Liver (tissue), 9 donors: ENCODE measurements around the gene UNC13D. TPM values are rescaled to one million over a fixed set of nuclear protein-coding genes. Genes with fewer than 3 reads are reported as not detected.
"Not testable (repeated sequence)": the region's sequence is repeated elsewhere in the genome, so short reads cannot be mapped to it uniquely, and the experiment has no call there.

Experiments
- DNase-seq: peaks from one replicate; pipeline ENCODE4 v3.0.0-alpha.2; 2017; ENCODE audit warnings: low spot score
- H3K27ac ChIP-seq, 2 donors: one replicate each; pipeline ENCODE4 v1.7.0; 2013; ENCODE audit warnings: inconsistent platforms in 2 of 2, low read length in 2 of 2, control low read depth in 1 of 2, low read depth in 1 of 2, mild to moderate bottlenecking in 1 of 2
- H3K27me3 ChIP-seq, 4 donors: one replicate each; pipeline versions ENCODE4 v1.6.1 to v1.7.0; 2013; ENCODE audit warnings: low read length in 3 of 4, inconsistent platforms in 1 of 4, mild to moderate bottlenecking in 1 of 4, moderate library complexity in 1 of 4; ENCODE audit not compliant: control insufficient read depth in 4 of 4, insufficient read depth in 4 of 4
- H3K36me3 ChIP-seq, 4 donors: one replicate each; pipeline versions ENCODE4 v1.6.1 to v1.7.0; 2013; ENCODE audit warnings: low read length in 3 of 4, mild to moderate bottlenecking in 3 of 4, low read depth in 1 of 4, moderate library complexity in 1 of 4; ENCODE audit not compliant: control insufficient read depth in 4 of 4, insufficient read depth in 3 of 4
- H3K4me1 ChIP-seq, 4 donors: one replicate each; pipeline versions ENCODE4 v1.6.1 to v1.7.0; 2013; ENCODE audit warnings: low read length in 3 of 4, mild to moderate bottlenecking in 3 of 4, moderate library complexity in 1 of 4; ENCODE audit not compliant: control insufficient read depth in 4 of 4, insufficient read depth in 4 of 4
- H3K4me3 ChIP-seq, 3 donors: one replicate each; pipeline versions ENCODE4 v1.6.1 to v1.7.0; 2013; ENCODE audit warnings: low read length in 3 of 3, control low read depth in 1 of 3, low read depth in 1 of 3, mild to moderate bottlenecking in 1 of 3
- H3K9ac ChIP-seq, 2 donors: one replicate each; pipeline ENCODE4 v1.7.0; 2013; ENCODE audit warnings: low read length in 2 of 2, mild to moderate bottlenecking in 2 of 2, moderate library complexity in 2 of 2, control low read depth in 1 of 2, low read depth in 1 of 2
- H3K9me3 ChIP-seq, 4 donors: one replicate each; pipeline versions ENCODE4 v1.6.1 to v1.7.0; 2013; ENCODE audit warnings: low read length in 3 of 4; ENCODE audit not compliant: control insufficient read depth in 4 of 4
- GABPA ChIP-seq, 2 donors: IDR thresholded peaks in 1 of 2; conservative IDR thresholded peaks in 1 of 2; 2 replicates each; pipeline ENCODE4 v1.6.1; 2016; ENCODE audit warnings: antibody characterized with exemption in 2 of 2, mild to moderate bottlenecking in 1 of 2, moderate library complexity in 1 of 2
- NR2F2 ChIP-seq: IDR thresholded peaks from 2 replicates; pipeline ENCODE4 v1.6.1; 2016; ENCODE audit warnings: antibody characterized with exemption
- TAF1 ChIP-seq: conservative IDR thresholded peaks from 2 replicates; pipeline ENCODE4 v1.6.1; 2016; ENCODE audit warnings: antibody characterized with exemption, mild to moderate bottlenecking
- WGBS: extraction: QIAGEN DNeasy Blood & Tissue Kit; methylation state at CpG from one replicate; pipeline ENCODE4 v1.1.7; 2013; 5-methylcytosine and 5-hydroxymethylcytosine counted together
- polyA plus RNA-seq, 2 donors: library from polyadenylated mRNA; stranded (reverse) in 1 of 2; unstranded in 1 of 2; fragments of 200-250 nt in 1 of 2; fragments of >200 nt in 1 of 2; fragmentation: Nextera tagmentation in 1 of 2; extraction: Ambion mirVana in 1 of 2; gene quantifications; one replicate each; pipeline versions ENCODE4 v1.2.1 to v1.2.3, GENCODE V29; 2013 to 2015
- total RNA-seq, 2 donors: library from RNA; depleted of rRNA; stranded (reverse); fragments of >200 nt; gene quantifications; one replicate each; pipeline ENCODE4 v1.2.3, GENCODE V29; 2014
- TF ChIP-seq, protein P1 (sequence below): IDR thresholded peaks from 2 replicates; pipeline ENCODE4 v1.6.1; 2016; ENCODE audit warnings: antibody characterized with exemption
- TF ChIP-seq, protein P2 (sequence below): IDR thresholded peaks from 2 replicates; pipeline ENCODE4 v1.6.1; 2016; ENCODE audit warnings: antibody characterized with exemption, mild to moderate bottlenecking
- TF ChIP-seq, protein P3 (sequence below): IDR thresholded peaks from 2 replicates; pipeline ENCODE4 v1.6.1; 2016; ENCODE audit warnings: antibody characterized with exemption
- donor health status: healthy.
- donor health status: healthy.
- donor health status: healthy.
- donor health status: healthy.
- donor health status: healthy.

UNC13D gene
- total and polyA plus RNA-seq, 4 donors = 2.1 to 22.9 (median 7.6) TPM

DNA sequence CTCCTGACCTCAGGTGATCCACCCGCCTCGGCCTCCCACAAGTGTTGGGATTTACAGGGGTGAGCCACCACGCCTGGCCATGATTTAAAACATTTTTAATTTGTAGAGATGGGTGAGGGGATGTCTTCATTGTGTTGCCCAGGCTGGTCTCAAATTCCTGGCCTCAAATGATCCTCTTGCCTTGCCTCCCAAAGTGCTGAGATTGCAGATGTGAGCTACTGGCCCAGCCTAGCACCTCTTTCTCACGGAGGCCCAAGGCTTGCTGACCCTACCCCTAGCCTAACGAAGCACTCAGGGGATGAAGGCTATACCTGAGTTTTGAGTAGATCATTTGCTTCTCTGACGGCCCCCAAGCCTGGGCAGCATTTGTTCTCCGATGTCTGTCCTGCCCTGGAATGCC lies 33.0 kb downstream of the UNC13D start:
- Histone ChIP-seq H3K27me3 (no peaks in the 10 kb centered on the region), H3K4me3 (no peak overlapping the region), H3K4me1 (peaks cover 0 to 27% (median 17%) of the 10 kb centered on the region in 4 donors), H3K9me3 (no peaks in the 10 kb centered on the region), H3K27ac (no peak overlapping the region), H3K9ac (no peak overlapping the region), H3K36me3 (peaks cover 10 to 34% (median 14%) of the 10 kb centered on the region in 4 donors)
- 97% methylated on average over 7 of the region's 7 CpGs for WGBS
- TF ChIP-seq, protein P1, sequence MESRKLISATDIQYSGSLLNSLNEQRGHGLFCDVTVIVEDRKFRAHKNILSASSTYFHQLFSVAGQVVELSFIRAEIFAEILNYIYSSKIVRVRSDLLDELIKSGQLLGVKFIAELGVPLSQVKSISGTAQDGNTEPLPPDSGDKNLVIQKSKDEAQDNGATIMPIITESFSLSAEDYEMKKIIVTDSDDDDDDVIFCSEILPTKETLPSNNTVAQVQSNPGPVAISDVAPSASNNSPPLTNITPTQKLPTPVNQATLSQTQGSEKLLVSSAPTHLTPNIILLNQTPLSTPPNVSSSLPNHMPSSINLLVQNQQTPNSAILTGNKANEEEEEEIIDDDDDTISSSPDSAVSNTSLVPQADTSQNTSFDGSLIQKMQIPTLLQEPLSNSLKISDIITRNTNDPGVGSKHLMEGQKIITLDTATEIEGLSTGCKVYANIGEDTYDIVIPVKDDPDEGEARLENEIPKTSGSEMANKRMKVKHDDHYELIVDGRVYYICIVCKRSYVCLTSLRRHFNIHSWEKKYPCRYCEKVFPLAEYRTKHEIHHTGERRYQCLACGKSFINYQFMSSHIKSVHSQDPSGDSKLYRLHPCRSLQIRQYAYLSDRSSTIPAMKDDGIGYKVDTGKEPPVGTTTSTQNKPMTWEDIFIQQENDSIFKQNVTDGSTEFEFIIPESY = no peak
- DNase-seq = no peak

DNA sequence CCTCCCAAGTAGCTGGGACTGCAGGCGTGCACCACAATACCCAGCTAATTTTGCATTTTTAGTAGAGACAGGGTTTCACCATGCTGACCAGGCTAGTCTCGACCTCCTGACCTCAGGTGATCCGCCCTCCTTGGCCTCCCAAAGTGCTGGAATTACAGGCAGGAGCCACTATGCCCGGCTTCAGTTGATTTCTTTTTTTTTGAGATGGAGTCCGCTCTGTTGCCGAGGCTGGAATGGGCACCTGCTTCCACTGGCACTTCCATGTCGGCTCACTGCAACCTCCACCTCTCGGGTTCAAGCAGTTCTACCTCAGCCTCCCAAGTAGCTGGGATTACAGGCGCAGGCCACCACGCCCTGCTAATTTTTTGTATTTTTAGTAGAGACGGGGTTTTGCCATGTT lies 33.4 kb downstream of the UNC13D start:
- not testable (repeated sequence) for H3K4me3 ChIP-seq, H3K9ac ChIP-seq, DNase-seq, H3K27ac ChIP-seq, H3K27me3 ChIP-seq, H3K9me3 ChIP-seq
- Histone ChIP-seq H3K4me1 (peaks cover 0 to 27% (median 17%) of the 10 kb centered on the region in 4 donors), H3K36me3 (peaks cover 10 to 33% (median 14%) of the 10 kb centered on the region in 4 donors)
- 97% methylated on average over 11 of the region's 11 CpGs for WGBS

DNA sequence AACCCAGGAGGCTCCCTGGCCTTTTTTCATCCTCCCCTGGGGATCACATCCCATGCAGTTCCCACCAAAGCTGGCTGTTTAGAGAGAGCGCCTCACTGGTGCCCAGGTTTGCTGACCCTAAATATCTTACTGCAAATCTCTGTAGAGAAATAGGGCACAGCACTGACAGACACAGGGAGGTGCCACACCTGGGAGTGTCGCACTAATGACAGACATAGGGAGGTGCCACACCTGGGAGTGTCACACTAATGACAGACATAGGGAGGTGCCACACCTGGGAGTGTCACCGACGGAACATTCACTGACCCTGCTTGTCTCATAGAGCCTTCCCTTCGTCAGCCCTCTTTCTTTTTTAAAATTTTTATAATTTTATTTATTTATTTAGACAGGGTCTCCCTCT lies 34.0 kb downstream of the UNC13D start:
- 93% methylated on average over 5 of the region's 5 CpGs for WGBS

More for the DNA sequence above, 34.0 kb downstream of the UNC13D start:
- H3K9ac ChIP-seq = no peak overlapping the region
- DNase-seq = no peak
- H3K27ac ChIP-seq = no peak overlapping the region
- no peaks in the 10 kb centered on the region for H3K27me3 ChIP-seq
- TF ChIP-seq NR2F2 = no peak
- TF ChIP-seq, protein P2, sequence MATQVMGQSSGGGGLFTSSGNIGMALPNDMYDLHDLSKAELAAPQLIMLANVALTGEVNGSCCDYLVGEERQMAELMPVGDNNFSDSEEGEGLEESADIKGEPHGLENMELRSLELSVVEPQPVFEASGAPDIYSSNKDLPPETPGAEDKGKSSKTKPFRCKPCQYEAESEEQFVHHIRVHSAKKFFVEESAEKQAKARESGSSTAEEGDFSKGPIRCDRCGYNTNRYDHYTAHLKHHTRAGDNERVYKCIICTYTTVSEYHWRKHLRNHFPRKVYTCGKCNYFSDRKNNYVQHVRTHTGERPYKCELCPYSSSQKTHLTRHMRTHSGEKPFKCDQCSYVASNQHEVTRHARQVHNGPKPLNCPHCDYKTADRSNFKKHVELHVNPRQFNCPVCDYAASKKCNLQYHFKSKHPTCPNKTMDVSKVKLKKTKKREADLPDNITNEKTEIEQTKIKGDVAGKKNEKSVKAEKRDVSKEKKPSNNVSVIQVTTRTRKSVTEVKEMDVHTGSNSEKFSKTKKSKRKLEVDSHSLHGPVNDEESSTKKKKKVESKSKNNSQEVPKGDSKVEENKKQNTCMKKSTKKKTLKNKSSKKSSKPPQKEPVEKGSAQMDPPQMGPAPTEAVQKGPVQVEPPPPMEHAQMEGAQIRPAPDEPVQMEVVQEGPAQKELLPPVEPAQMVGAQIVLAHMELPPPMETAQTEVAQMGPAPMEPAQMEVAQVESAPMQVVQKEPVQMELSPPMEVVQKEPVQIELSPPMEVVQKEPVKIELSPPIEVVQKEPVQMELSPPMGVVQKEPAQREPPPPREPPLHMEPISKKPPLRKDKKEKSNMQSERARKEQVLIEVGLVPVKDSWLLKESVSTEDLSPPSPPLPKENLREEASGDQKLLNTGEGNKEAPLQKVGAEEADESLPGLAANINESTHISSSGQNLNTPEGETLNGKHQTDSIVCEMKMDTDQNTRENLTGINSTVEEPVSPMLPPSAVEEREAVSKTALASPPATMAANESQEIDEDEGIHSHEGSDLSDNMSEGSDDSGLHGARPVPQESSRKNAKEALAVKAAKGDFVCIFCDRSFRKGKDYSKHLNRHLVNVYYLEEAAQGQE = no peak
- TF ChIP-seq, protein P1 = no peak
- TF ChIP-seq, protein P3, sequence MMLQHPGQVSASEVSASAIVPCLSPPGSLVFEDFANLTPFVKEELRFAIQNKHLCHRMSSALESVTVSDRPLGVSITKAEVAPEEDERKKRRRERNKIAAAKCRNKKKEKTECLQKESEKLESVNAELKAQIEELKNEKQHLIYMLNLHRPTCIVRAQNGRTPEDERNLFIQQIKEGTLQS = no peak
- no peak for TF ChIP-seq TAF1
- TF ChIP-seq GABPA (IDR thresholded peaks at IDR 0.05 in 1 of 2, conservative IDR thresholded peaks at IDR 0.05 in 1 of 2) = no peak
- peaks cover 10 to 33% (median 14%) of the 10 kb centered on the region in 4 donors for H3K36me3 ChIP-seq
- peaks cover 0 to 27% (median 17%) of the 10 kb centered on the region in 4 donors for H3K4me1 ChIP-seq
- H3K4me3 ChIP-seq = no peak overlapping the region
- H3K9me3 ChIP-seq = no peaks in the 10 kb centered on the region
